HL-60 (cell line): Measurements from ENCODE around the gene B4GAT1.

ENCODE experiments used
- CTCF ChIP-seq: IDR thresholded peaks from one replicate; pipeline ENCODE4 v1.5.1; 2011; ENCODE audit warnings: low read length, control low read depth, inconsistent platforms; ENCODE audit not compliant: insufficient read depth
- GABPA ChIP-seq: IDR thresholded peaks from 2 replicates; pipeline ENCODE4 v1.6.1; 2012; ENCODE audit warnings: low read depth
- POLR2AphosphoS5 ChIP-seq: IDR thresholded peaks from 2 replicates; pipeline ENCODE4 v1.6.1; 2012; ENCODE audit warnings: low read depth
- TF ChIP-seq, protein P1 (sequence below): IDR thresholded peaks from 2 replicates; pipeline ENCODE4 v1.6.1; 2012; ENCODE audit warnings: low read depth; ENCODE audit not compliant: insufficient replicate concordance

DNA sequence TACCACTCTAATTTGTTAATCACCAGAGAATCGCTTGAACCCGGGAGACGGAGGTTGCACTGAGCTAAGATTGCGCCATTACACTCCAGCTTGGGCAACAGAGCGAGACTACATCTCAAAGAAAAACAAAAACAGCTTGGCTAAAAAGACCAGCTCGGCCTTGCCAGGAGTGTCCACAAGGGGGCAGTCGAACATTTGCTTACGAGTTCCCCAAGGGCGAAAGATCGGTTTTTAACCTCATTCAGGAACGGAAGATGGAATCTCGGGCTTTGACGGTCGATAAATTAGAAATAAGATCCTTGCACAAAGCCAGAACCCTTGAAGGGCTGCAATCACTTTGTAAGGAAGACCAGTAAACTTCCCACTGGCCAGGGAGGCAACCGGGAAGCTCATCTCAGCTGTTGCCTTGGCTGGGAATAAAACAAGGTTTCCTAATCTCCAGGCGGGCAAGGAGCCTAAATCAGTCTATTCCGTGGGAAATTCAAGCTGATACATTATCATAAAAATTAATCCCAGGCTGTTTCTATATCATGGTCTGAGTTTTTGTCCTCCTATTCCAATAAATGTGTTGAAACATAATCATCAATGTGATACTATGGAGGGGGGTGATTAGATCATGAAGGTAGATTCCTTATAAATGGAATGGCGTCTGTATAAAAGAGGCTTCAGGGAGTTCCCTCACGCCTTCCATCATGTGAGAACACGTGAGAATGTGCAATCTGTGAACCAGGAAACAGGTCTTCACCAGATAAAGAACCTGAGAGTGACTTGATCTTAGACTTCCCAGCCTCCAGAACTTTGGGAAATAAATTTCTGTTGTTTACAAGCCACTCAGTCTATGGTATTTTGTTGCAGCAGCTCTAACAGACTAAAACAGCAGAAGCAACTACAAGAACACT lies 39.0 kb upstream of the B4GAT1 start:
- TF ChIP-seq, protein P1, sequence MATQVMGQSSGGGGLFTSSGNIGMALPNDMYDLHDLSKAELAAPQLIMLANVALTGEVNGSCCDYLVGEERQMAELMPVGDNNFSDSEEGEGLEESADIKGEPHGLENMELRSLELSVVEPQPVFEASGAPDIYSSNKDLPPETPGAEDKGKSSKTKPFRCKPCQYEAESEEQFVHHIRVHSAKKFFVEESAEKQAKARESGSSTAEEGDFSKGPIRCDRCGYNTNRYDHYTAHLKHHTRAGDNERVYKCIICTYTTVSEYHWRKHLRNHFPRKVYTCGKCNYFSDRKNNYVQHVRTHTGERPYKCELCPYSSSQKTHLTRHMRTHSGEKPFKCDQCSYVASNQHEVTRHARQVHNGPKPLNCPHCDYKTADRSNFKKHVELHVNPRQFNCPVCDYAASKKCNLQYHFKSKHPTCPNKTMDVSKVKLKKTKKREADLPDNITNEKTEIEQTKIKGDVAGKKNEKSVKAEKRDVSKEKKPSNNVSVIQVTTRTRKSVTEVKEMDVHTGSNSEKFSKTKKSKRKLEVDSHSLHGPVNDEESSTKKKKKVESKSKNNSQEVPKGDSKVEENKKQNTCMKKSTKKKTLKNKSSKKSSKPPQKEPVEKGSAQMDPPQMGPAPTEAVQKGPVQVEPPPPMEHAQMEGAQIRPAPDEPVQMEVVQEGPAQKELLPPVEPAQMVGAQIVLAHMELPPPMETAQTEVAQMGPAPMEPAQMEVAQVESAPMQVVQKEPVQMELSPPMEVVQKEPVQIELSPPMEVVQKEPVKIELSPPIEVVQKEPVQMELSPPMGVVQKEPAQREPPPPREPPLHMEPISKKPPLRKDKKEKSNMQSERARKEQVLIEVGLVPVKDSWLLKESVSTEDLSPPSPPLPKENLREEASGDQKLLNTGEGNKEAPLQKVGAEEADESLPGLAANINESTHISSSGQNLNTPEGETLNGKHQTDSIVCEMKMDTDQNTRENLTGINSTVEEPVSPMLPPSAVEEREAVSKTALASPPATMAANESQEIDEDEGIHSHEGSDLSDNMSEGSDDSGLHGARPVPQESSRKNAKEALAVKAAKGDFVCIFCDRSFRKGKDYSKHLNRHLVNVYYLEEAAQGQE = no peak
- TF ChIP-seq CTCF (peak; percentile 95), GABPA (no peak), POLR2AphosphoS5 (no peak)
